ENCODE data around the gene ZNF438. TPM values are rescaled to one million over a fixed set of nuclear protein-coding genes. Genes with fewer than 3 reads are reported as not detected.
"Not testable (repeated sequence)": the region's sequence is repeated elsewhere in the genome, so short reads cannot be mapped to it uniquely, and the experiment has no call there.

ZNF438 gene
- total and polyA plus RNA-seq, 2 of the 8 experiments (the other 6 are each of a cell fraction or from before 2014, with no cell fraction given), result 0.95 to 1.7 TPM

DNA sequence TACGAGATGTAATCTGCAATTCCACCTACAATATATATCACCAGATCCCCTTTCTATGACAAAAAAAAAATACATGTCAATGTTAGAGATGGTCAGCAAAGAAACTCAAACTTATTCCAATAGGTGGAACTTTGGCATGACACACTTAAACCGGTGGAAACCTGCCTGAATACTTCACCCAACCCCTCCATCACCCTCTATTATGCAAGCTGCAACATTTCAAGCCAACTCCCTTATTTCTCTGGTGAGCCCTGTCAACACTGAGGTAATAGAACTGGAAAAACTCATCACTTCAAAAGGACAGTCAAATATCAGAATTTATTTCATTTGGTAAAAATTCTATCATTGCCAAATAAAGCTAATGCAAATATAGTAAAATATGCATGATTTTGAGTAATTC lies 3.6 kb downstream of the ZNF438 start (continued):
- TF ChIP-seq CBX5 (IDR thresholded peaks at IDR 0.05; ENCODE audit: low read depth, low read length), result no peak
- TF ChIP-seq GTF2F1 (IDR thresholded peaks at IDR 0.05; ENCODE audit: borderline replicate concordance, low read depth, low read length), result no peak

GRCh38 chr10:31026279-31026678 lies 5.4 kb downstream of the ZNF438 start:
- 88% methylated on average over 1 of the region's 1 CpG; no CpG with 5 or more reads in 1 of the 2 experiments for WGBS, 2 experiments (ENCODE audit: extremely low coverage in 1 of 2, insufficient coverage in 1 of 2, insufficient read length in 1 of 2, insufficient replicate concordance in 2 of 2, low coverage in 1 of 2, low lambda C conversion rate in 2 of 2, missing lambda C conversion rate in 1 of 2)
- H2BK12ac ChIP-seq (ENCODE audit: low read depth, low read length); H4K5ac ChIP-seq (ENCODE audit: insufficient read length, low read depth, low read length); H4K91ac ChIP-seq (replicated peaks; ENCODE audit: insufficient read length, low read length); H2BK5ac ChIP-seq (ENCODE audit: low read depth, low read length); H3K9ac ChIP-seq (replicated peaks in 1 of 4; ENCODE audit: extremely low read depth in 1 of 4, low read depth in 3 of 4, low read length in 3 of 4); FAIRE-seq; H3K36me3 ChIP-seq (ENCODE audit: control insufficient read depth in 2 of 4, insufficient read depth in 4 of 4, low read length in 3 of 4); H2BK15ac ChIP-seq (ENCODE audit: low read length); H3K27ac ChIP-seq (ENCODE audit: low read depth, low read length); H3K4ac ChIP-seq (replicated peaks; ENCODE audit: insufficient read length, low read depth, low read length); H4K8ac ChIP-seq (ENCODE audit: extremely low read depth, insufficient read depth, low read length); H3K9me3 ChIP-seq (ENCODE audit: insufficient read depth in 2 of 2, low read depth in 1 of 2, low read length in 1 of 2); H3K18ac ChIP-seq (ENCODE audit: extremely low read depth, low read length); CTCF ChIA-PET (ENCODE audit: partially characterized antibody); H2AFZ ChIP-seq (ENCODE audit: low read length); H3K4me2 ChIP-seq (ENCODE audit: insufficient read depth in 1 of 2, low read depth in 2 of 2, low read length in 2 of 2); H3K27me3 ChIP-seq (replicated peaks in 1 of 4; ENCODE audit: control insufficient read depth in 3 of 4, extremely low read depth in 1 of 4, insufficient read depth in 3 of 4, low read length in 3 of 4); H3K56ac ChIP-seq (replicated peaks; ENCODE audit: insufficient read length, low read depth, low read length); POLR2A ChIA-PET (ENCODE audit: partially characterized antibody); H2BK20ac ChIP-seq (ENCODE audit: low read length); H3K79me1 ChIP-seq (ENCODE audit: low read depth, low read length); H3K14ac ChIP-seq (ENCODE audit: insufficient read length); H3K23ac ChIP-seq (ENCODE audit: insufficient read length); H4K20me1 ChIP-seq (replicated peaks in 1 of 2; ENCODE audit: control insufficient read depth in 1 of 2, insufficient read depth in 2 of 2, low read length in 2 of 2); H3K4me1 ChIP-seq (replicated peaks in 1 of 4; ENCODE audit: control insufficient read depth in 3 of 4, insufficient read depth in 4 of 4, low read length in 3 of 4); DNase-seq (ENCODE audit: low read depth in 1 of 2, low spot score in 2 of 2); H2AK5ac ChIP-seq (ENCODE audit: low read depth, low read length); H3K4me3 ChIP-seq (ENCODE audit: extremely low read depth in 1 of 4, insufficient read depth in 2 of 4, low read depth in 3 of 4, low read length in 4 of 4); H3K79me2 ChIP-seq (ENCODE audit: control insufficient read depth in 1 of 2, insufficient read depth in 2 of 2, low read length in 2 of 2); H2BK120ac ChIP-seq (replicated peaks; ENCODE audit: low read depth, low read length); H3K23me2 ChIP-seq (ENCODE audit: low read depth, low read length): not testable (repeated sequence)
